ENCODE data around the gene NNMT.

- TF ChIP-seq NR2C2 (CRISPR knock-in tag; IDR thresholded peaks at IDR 0.05) (no peak), NR2C2 (tag; IDR thresholded peaks at IDR 0.05) (no peak), REST (IDR thresholded peaks at IDR 0.05; ENCODE audit: borderline replicate concordance) (no peak), REST (CRISPR knock-in tag; IDR thresholded peaks at IDR 0.05; ENCODE audit: low read depth) (no peak), ZBTB2 (IDR thresholded peaks at IDR 0.05) (no peak), SP1 (CRISPR knock-in tag; IDR thresholded peaks at IDR 0.05) (no peak), PREB (CRISPR knock-in tag; IDR thresholded peaks at IDR 0.05) (no peak), CGGBP1 (CRISPR knock-in tag; IDR thresholded peaks at IDR 0.05) (no peak), ELF4 (CRISPR knock-in tag; IDR thresholded peaks at IDR 0.05) (no peak), MAZ (CRISPR knock-in tag; conservative IDR thresholded peaks at IDR 0.05 in 1 of 2, IDR thresholded peaks at IDR 0.05 in 1 of 2) (no peak), POLR2A (conservative IDR thresholded peaks at IDR 0.05) (no peak), EP300 (IDR thresholded peaks at IDR 0.05; ENCODE audit: low read length) (no peak), TBP (optimal IDR thresholded peaks at IDR 0.05; ENCODE audit: low read depth, low read length) (no peak), SP2 (IDR thresholded peaks at IDR 0.05; ENCODE audit: extremely low read depth, low read depth, low read length, poor library complexity, severe bottlenecking) (no peak)
These were observed 36.6 kb upstream of the NNMT start for GRCh38 chr11:114259551-114259983.

All from K562 (cell line).